Right cardiac atrium (tissue), 5 donors: ENCODE data around the gene SLC9C1. TPM values are rescaled to one million over a fixed set of nuclear protein-coding genes. Genes with fewer than 3 reads are reported as not detected.
A peak's percentile ranks its signal among the peaks of the same experiment; 100 is the strongest.

Experiments
- ATAC-seq, 2 donors: fragments of 200-7000 bp; cut with Tn5 transposase; one replicate each; pipeline versions ENCODE4 v1.8.0 to v1.9.1; 2020; ENCODE audit warnings: moderate library complexity in 2 of 2, mild to moderate bottlenecking in 1 of 2
- DNase-seq, 3 donors: peaks; one replicate each; pipeline ENCODE4 v3.0.0-alpha.2; 2020
- H3K27ac ChIP-seq: one replicate; pipeline ENCODE4 v1.5.1; 2013; ENCODE audit warnings: mild to moderate bottlenecking, low read length, control low read depth, moderate library complexity
- H3K27me3 ChIP-seq: one replicate; pipeline ENCODE4 v1.6.1; 2013; ENCODE audit not compliant: control insufficient read depth, insufficient read depth
- H3K4me1 ChIP-seq: one replicate; pipeline ENCODE4 v1.6.1; 2013; ENCODE audit warnings: low read length; ENCODE audit not compliant: control insufficient read depth, insufficient read depth
- H3K4me3 ChIP-seq: one replicate; pipeline ENCODE4 v1.5.1; 2013; ENCODE audit warnings: low read length, control low read depth
- H3K9me3 ChIP-seq: one replicate; pipeline ENCODE4 v1.6.1; 2013; ENCODE audit warnings: low read length; ENCODE audit not compliant: control insufficient read depth
- WGBS: extraction: QIAGEN DNeasy Blood & Tissue Kit; methylation state at CpG from one replicate; pipeline ENCODE4 v1.1.7; 2013; 5-methylcytosine and 5-hydroxymethylcytosine counted together
- intact Hi-C, 4 donors: fragments of 100-400 bp; cut with DNase I; formaldehyde crosslinking; loops; one replicate each; pipeline versions ENCODE4 v1.11.0 to v1.14.0; 2022 to 2023
- microRNA-seq, 2 donors: library from miRNA; unstranded; fragments of <30 nt; microRNA quantifications; one replicate each; pipeline ENCODE4 v1.2.0, GENCODE V29; 2020 to 2021
- polyA plus RNA-seq: library from polyadenylated mRNA; stranded (reverse); fragments of 200-250 nt; gene quantifications from one replicate; pipeline ENCODE4 v1.2.3, GENCODE V29; 2013
- total RNA-seq, 4 donors: library from RNA; stranded (reverse); fragmentation: NEBNext Ultra II Directional; extraction: Animal tissue kit (Norgen Biotek cat#: 25700); gene quantifications; one replicate each; pipeline ENCODE4 v1.2.1, GENCODE V29; 2021
- donor health status: healthy with polysubstance abuse.
- donor health status: DM: no; HTN: yes; CAD: no.
- donor health status: DM: no; HTN: no; CAD: no.
- donor health status: DM: no; HTN: yes; CAD: no; lungs with severe emphysema.
- donor health status: DM: yes; HTN: yes; CAD: no.

SLC9C1 gene
- total and polyA plus RNA-seq, 5 donors = 0.14 to 0.69 (median 0.31) TPM

GRCh38 chr3:112101916-112102315 is 192.1 kb downstream of the SLC9C1 start:
- WGBS = 74% methylated on average over 2 of the region's 2 CpGs
- DNase-seq (no peak), ATAC-seq (no peak)
- Histone ChIP-seq H3K4me3 (no peak overlapping the region), H3K9me3 (no peaks in the 10 kb centered on the region), H3K27ac (no peak overlapping the region), H3K27me3 (no peaks in the 10 kb centered on the region), H3K4me1 (no peaks in the 10 kb centered on the region)
- intact Hi-C loops = no loop called here

GRCh38 chr3:112097378-112097777 is 196.6 kb downstream of the SLC9C1 start:
- 28% methylated on average over 4 of the region's 4 CpGs for WGBS
- Histone ChIP-seq H3K27me3 (no peaks in the 10 kb centered on the region), H3K27ac (no peak overlapping the region), H3K4me3 (no peak overlapping the region), H3K9me3 (no peaks in the 10 kb centered on the region), H3K4me1 (no peaks in the 10 kb centered on the region)
- intact Hi-C loops = no loop called here
- no peak for DNase-seq
- ATAC-seq = peak; percentile 69 to 89

DNA sequence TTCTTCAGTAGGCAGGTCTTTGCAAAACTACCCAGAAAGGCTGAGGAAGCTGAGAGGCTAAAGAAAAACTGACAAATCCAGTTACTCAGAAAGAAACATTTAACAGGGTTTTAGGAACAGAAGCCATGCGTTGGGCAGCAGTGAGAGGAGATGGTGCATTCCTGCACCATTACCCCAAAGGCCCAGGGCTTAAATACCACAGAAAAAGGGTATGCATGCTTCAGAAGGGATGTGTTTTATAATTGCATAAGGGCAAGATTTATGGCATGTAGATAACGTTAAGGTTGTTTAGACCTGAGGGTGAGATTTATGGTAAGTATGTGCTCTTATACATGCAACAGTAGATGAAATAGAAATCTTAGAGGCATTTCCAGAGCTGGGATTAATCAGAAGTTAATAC is 197.8 kb downstream of the SLC9C1 start:
- intact Hi-C loops = no loop called here

GRCh38 chr3:112095731-112096130 is 198.3 kb downstream of the SLC9C1 start:
- no peaks in the 10 kb centered on the region for H3K27me3 ChIP-seq
- no peaks in the 10 kb centered on the region for H3K4me1 ChIP-seq
- no peak for ATAC-seq
- 60% methylated on average over 2 of the region's 2 CpGs for WGBS
- intact Hi-C loops = no loop called here
- DNase-seq = no peak
- H3K27ac ChIP-seq = no peak overlapping the region
- no peak overlapping the region for H3K4me3 ChIP-seq
- no peaks in the 10 kb centered on the region for H3K9me3 ChIP-seq

More for the DNA sequence above, 197.8 kb downstream of the SLC9C1 start:
- ATAC-seq = no peak
- no peaks in the 10 kb centered on the region for H3K4me1 ChIP-seq
- no peaks in the 10 kb centered on the region for H3K27me3 ChIP-seq
- no peak overlapping the region for H3K27ac ChIP-seq
- DNase-seq = no peak
- no peak overlapping the region for H3K4me3 ChIP-seq
- no peaks in the 10 kb centered on the region for H3K9me3 ChIP-seq
- WGBS = 83% methylated on average over 2 of the region's 2 CpGs

- no peak overlapping the region for H3K27ac ChIP-seq
- H3K4me3 ChIP-seq = no peak overlapping the region
- DNase-seq (no peak), ATAC-seq (peak; percentile 12 to 31)
- no peaks in the 10 kb centered on the region for H3K9me3 ChIP-seq
- intact Hi-C loops = no loop called here
- no peaks in the 10 kb centered on the region for H3K27me3 ChIP-seq
- no peaks in the 10 kb centered on the region for H3K4me1 ChIP-seq
These were observed 200.9 kb downstream of the SLC9C1 start for GRCh38 chr3:112093180-112093522.

DNA sequence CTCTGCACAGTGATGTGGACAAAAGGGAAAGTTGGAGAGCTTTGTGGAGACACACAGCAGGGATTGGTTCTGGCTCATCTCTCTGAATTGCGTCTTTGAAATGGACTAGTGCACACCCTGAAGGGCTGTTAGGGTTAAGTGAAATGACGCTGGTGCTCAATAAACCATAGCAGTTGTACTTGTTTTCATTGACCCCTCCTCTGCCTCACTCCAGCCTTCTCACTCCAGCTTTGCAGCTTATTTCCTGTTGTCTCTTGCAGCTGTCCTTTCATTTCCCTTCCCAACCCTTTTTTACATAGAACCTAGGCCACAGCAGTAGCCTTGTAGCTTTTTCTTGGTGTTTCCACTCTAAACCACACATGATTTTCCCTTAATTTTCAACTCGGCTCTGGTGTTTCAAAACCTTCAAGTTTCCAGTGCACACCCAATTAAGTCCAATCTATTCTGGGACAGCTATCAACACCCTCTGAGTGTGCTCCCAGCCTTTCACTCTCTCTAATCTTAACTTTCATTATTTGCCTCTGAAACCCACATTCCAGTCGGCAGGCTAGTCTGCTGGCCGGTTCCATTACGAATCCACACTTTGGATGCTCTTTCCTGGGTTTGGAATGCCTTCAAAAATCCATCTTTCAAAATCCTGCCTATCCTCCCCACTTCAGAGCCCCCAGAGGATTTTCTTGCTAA is 201.4 kb downstream of the SLC9C1 start:
- H3K4me3 ChIP-seq = no peak overlapping the region

GRCh38 chr3:112090887-112091586 is 203.0 kb downstream of the SLC9C1 start:
- no peaks in the 10 kb centered on the region for H3K4me1 ChIP-seq
- no peaks in the 10 kb centered on the region for H3K27me3 ChIP-seq
- H3K9me3 ChIP-seq = no peaks in the 10 kb centered on the region
- intact Hi-C loops = no loop called here
- ATAC-seq = no peak
- no peak overlapping the region for H3K27ac ChIP-seq
- DNase-seq = no peak
- 74% methylated on average over 6 of the region's 6 CpGs for WGBS
- no peak overlapping the region for H3K4me3 ChIP-seq

More for the DNA sequence above, 201.4 kb downstream of the SLC9C1 start:
- DNase-seq = no peak
- no peaks in the 10 kb centered on the region for H3K4me1 ChIP-seq
- H3K9me3 ChIP-seq = no peaks in the 10 kb centered on the region
- intact Hi-C loops = no loop called here
- H3K27ac ChIP-seq = no peak overlapping the region
- no peaks in the 10 kb centered on the region for H3K27me3 ChIP-seq
- ATAC-seq = peak; percentile 82 to 90
- 30% methylated on average over 6 of the region's 6 CpGs for WGBS

Small RNA genes within 50 kb of the gene (microRNA-seq; reads per million reads assigned to microRNA genes)
- gene MIR567 = 0 reads per million in 2 donors

Other genes with a start within 250 kb of the SLC9C1 start
- 1 to 10 TPM; 1.1 to 4.4 (median 1.2) TPM for gene C3orf52, start 207.8 kb downstream of the SLC9C1 start, total RNA-seq
- 0.48 TPM for gene C3orf52, start 207.8 kb downstream of the SLC9C1 start, polyA plus RNA-seq
- under 1 TPM in 1 of 4 donors, not detected in 3; 0.29 TPM for gene GCSAM, start 161.0 kb downstream of the SLC9C1 start, total RNA-seq
- gene GCSAM, start 161.0 kb downstream of the SLC9C1 start, polyA plus RNA-seq = not detected
- 1 to 10 TPM; 2.8 to 4.5 (median 3.6) TPM for gene CD200, start 38.9 kb upstream of the SLC9C1 start, total RNA-seq
- 4.0 TPM for gene CD200, start 38.9 kb upstream of the SLC9C1 start, polyA plus RNA-seq
- gene BTLA, start 205.3 kb upstream of the SLC9C1 start, total RNA-seq = under 1 TPM in 1 of 4 donors, not detected in 3; 0.14 TPM
- 0.09 TPM for gene BTLA, start 205.3 kb upstream of the SLC9C1 start, polyA plus RNA-seq